Effector memory CD8-positive, alpha-beta T cell (primary cell): ENCODE results near the gene FAM234A.

Source experiments
- ATAC-seq: fragments of 150-1000 bp; cut with Tn5 transposase; replicated peaks from 2 replicates; pipeline ENCODE4 v1.10.0; 2021; ENCODE audit warnings: mild to moderate bottlenecking, moderate library complexity
- DNase-seq, 3 experiments: peaks; one replicate each; pipeline ENCODE4 v3.0.0; 2021
- H3K27ac Mint-ChIP-seq, 2 donors: one replicate each; pipeline ENCODE4 v1.8.0; 2022; ENCODE audit warnings: mild to moderate bottlenecking in 2 of 2, mixed read lengths in 2 of 2, moderate library complexity in 2 of 2
- H3K27me3 Mint-ChIP-seq, 2 donors: one replicate each; pipeline ENCODE4 v1.8.0; 2022; ENCODE audit warnings: mixed read lengths in 2 of 2
- H3K36me3 Mint-ChIP-seq: one replicate; pipeline ENCODE4 v1.8.0; 2022; ENCODE audit warnings: mild to moderate bottlenecking, moderate library complexity, mixed read lengths; ENCODE audit not compliant: insufficient read depth
- H3K4me1 Mint-ChIP-seq, 2 donors: one replicate each; pipeline ENCODE4 v1.8.0; 2022; ENCODE audit warnings: low read depth in 2 of 2, mixed read lengths in 2 of 2
- H3K4me3 Mint-ChIP-seq, 2 donors: one replicate each; pipeline ENCODE4 v1.8.0; 2022; ENCODE audit warnings: mild to moderate bottlenecking in 2 of 2, mixed read lengths in 2 of 2, moderate library complexity in 2 of 2
- H3K9me3 Mint-ChIP-seq, 2 donors: one replicate each; pipeline ENCODE4 v1.8.0; 2022; ENCODE audit warnings: mixed read lengths in 2 of 2

FAM234A gene

DNA sequence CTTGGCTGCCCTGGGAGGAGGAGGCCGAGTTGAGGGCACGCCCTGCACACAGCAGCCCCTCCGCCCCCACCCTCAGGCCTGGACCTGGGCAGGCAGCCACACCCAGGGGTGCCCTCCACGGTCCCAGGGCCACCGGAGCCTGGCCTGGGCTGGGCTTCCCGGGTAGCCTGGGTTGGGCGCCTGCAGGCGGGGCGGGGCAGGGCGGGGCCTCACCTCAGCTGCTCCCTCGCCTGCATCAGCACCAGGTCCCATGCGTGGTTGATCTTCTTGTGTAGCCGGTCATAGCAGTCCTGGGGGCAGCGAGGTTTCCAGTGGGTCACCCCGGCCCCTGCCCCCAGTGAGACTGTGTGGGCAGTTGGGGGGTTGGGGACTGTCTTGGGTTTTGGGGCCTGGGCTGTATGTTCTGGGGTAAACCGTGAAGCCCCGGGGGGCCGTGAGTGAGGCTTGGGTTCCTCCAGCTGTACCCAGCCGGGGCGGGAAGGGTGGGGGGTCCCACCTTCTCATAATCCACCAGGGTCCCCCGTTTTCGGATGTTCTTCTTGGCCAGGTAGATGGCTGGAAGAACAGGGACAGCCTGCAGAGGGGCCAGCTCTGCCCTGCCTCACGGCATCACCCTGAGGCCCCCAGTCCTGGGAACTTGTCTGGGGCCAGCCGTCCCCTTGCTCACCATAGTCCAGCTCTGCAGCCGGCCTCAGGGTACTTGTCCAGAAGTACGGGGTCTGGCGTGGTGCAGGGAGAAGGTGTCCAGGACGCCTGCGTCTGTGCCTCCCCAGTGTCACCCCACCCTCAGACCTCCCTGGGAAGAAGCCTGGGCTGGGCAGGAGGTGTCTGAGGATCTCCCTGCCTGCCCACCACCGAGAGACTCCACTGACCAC is 39.2 kb downstream of the FAM234A start:
- H3K27me3 Mint-ChIP-seq, result peaks cover 6 to 20% of the 10 kb centered on the region in 2 donors
- H3K27ac Mint-ChIP-seq, result no peak overlapping the region
- no peak for ATAC-seq
- no peak for DNase-seq
- H3K4me1 Mint-ChIP-seq, result peaks cover 1 to 3% of the 10 kb centered on the region in 2 donors
- no peaks in the 10 kb centered on the region for H3K36me3 Mint-ChIP-seq
- no peak overlapping the region for H3K4me3 Mint-ChIP-seq
- H3K9me3 Mint-ChIP-seq, result no peaks in the 10 kb centered on the region

DNA sequence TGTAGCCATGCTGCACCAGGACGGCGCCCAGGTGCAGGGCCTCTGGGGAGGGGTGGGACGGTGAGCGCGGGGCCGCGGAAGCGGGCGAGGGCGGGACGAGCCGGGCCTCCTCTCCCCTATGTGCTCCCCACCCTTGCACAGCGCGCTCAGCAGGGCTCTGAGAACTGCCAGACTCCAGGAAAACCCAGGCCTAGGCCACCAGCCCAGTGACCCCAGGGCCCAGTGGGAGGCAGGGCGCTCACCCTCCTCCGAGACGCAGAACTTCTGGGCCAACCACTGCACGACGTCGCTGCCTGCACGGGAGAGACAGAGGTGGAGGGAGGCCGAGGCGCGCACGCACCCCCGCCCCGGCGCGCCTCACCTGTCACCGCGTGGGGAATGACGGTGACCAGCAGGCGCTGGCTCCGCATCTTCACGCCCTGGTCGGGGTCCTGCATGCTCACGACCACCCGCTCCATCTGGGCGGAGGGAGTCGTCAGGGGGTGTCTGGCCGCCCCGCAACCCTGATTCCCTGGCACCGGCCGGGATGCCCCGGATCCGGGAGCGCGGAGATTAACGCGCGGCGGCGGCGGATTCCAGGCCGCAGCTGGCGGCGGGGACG is 40.5 kb downstream of the FAM234A start:
- DNase-seq (no peak), ATAC-seq (peak; percentile 35)
- Mint-ChIP-seq H3K27ac (no peak overlapping the region), H3K4me1 (peaks cover 5 to 7% of the 10 kb centered on the region in 2 donors), H3K4me3 (peak overlapping the region; percentile 45 to 54), H3K27me3 (peaks cover 6 to 29% of the 10 kb centered on the region in 2 donors), H3K9me3 (no peaks in the 10 kb centered on the region), H3K36me3 (no peaks in the 10 kb centered on the region)

GRCh38 chr16:275786-276232 is 41.2 kb downstream of the FAM234A start, which contains the start of gene RGS11:
TSS of gene RGS11 (minus strand) at chr16:275944. CDS start at chr16:275911, 33 bp downstream.
- H3K27ac Mint-ChIP-seq, result no peak within 1 kb of the TSS
- H3K36me3 Mint-ChIP-seq, result no peaks in the 10 kb centered on the region
- ATAC-seq (no peak), DNase-seq (no peak)
- no peaks in the 10 kb centered on the region for H3K9me3 Mint-ChIP-seq
- peaks cover 6 to 29% of the 10 kb centered on the region in 2 donors for H3K27me3 Mint-ChIP-seq
- H3K4me3 Mint-ChIP-seq, result peak within 1 kb of the TSS; percentile 61 to 74
- peaks cover 5 to 7% of the 10 kb centered on the region in 2 donors for H3K4me1 Mint-ChIP-seq

DNA sequence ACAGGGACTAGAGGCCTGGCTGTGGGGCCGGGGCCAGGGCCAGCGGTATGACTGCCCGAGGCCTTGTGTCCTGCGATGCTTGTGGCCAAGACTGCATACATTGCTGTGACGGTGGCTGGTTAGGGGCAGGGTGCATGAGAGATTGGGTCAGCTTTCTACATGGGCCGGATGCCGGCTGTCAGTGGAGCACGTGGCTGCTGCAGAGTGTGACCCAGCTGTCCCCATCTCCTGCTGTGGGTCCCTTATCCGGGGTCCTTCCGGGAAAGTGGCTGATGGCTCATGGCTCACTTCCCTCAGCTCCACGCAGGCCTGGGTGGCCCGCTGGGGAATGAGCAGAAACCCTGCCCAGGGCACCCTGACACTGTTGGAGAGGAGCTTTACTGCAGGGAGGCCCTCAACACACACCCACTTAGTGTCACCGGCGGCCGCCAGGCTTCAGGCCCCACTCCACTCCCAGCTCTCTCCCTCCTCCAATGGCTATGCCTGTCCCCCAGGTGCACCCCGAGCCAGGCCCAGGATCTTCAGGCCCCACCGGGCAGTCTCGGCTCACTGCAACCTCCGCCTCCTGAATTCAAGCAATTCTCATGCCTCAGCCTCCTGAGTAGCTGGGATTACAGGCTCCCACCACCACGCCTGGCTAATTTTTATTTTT is 41.9 kb downstream of the FAM234A start:
- ATAC-seq, result no peak
- Mint-ChIP-seq H3K4me1 (peaks cover 7% of the 10 kb centered on the region in 2 donors), H3K4me3 (peak overlapping the region; percentile 61 to 74), H3K9me3 (no peaks in the 10 kb centered on the region), H3K27me3 (peaks cover 6 to 34% of the 10 kb centered on the region in 2 donors), H3K27ac (no peak overlapping the region), H3K36me3 (no peaks in the 10 kb centered on the region)
- no peak for DNase-seq

- ATAC-seq (peak; percentile 74), DNase-seq (peak; percentile 11 to 29 (median 19))
- peaks cover 6 to 40% of the 10 kb centered on the region in 2 donors for H3K27me3 Mint-ChIP-seq
- peaks cover 7% of the 10 kb centered on the region in 2 donors for H3K4me1 Mint-ChIP-seq
- H3K4me3 Mint-ChIP-seq, result no peak overlapping the region
- no peaks in the 10 kb centered on the region for H3K9me3 Mint-ChIP-seq
- H3K27ac Mint-ChIP-seq, result no peak overlapping the region
- H3K36me3 Mint-ChIP-seq, result peaks cover 5% of the 10 kb centered on the region
Measured at GRCh38 chr16:278863-279366, 44.3 kb downstream of the FAM234A start.

GRCh38 chr16:279531-279930 is 44.9 kb downstream of the FAM234A start:
- Mint-ChIP-seq H3K27ac (no peak overlapping the region), H3K9me3 (no peaks in the 10 kb centered on the region), H3K36me3 (peaks cover 5% of the 10 kb centered on the region), H3K4me3 (no peak overlapping the region), H3K4me1 (peaks cover 7% of the 10 kb centered on the region in 2 donors), H3K27me3 (peaks cover 6 to 40% of the 10 kb centered on the region in 2 donors)
- ATAC-seq, result no peak
- no peak for DNase-seq

- ATAC-seq (no peak), DNase-seq (no peak)
- Mint-ChIP-seq H3K27me3 (peaks cover 6 to 40% of the 10 kb centered on the region in 2 donors), H3K4me1 (peaks cover 7% of the 10 kb centered on the region in 2 donors), H3K9me3 (no peaks in the 10 kb centered on the region), H3K36me3 (peaks cover 5% of the 10 kb centered on the region), H3K4me3 (no peak overlapping the region), H3K27ac (no peak overlapping the region)
Measured at GRCh38 chr16:280005-280460, 45.4 kb downstream of the FAM234A start.

GRCh38 chr16:280552-280951 is 45.9 kb downstream of the FAM234A start, which contains the start of gene ARHGDIG:
TSS of gene ARHGDIG (plus strand) at chr16:280591. CDS start at chr16:280681, 90 bp downstream.
- peaks cover 6 to 40% of the 10 kb centered on the region in 2 donors for H3K27me3 Mint-ChIP-seq
- peaks cover 5% of the 10 kb centered on the region for H3K36me3 Mint-ChIP-seq
- peaks cover 7% of the 10 kb centered on the region in 2 donors for H3K4me1 Mint-ChIP-seq
- ATAC-seq (peak; percentile 30), DNase-seq (no peak)
- H3K27ac Mint-ChIP-seq, result no peak within 1 kb of the TSS
- H3K9me3 Mint-ChIP-seq, result no peaks in the 10 kb centered on the region
- no peak within 1 kb of the TSS for H3K4me3 Mint-ChIP-seq

DNA sequence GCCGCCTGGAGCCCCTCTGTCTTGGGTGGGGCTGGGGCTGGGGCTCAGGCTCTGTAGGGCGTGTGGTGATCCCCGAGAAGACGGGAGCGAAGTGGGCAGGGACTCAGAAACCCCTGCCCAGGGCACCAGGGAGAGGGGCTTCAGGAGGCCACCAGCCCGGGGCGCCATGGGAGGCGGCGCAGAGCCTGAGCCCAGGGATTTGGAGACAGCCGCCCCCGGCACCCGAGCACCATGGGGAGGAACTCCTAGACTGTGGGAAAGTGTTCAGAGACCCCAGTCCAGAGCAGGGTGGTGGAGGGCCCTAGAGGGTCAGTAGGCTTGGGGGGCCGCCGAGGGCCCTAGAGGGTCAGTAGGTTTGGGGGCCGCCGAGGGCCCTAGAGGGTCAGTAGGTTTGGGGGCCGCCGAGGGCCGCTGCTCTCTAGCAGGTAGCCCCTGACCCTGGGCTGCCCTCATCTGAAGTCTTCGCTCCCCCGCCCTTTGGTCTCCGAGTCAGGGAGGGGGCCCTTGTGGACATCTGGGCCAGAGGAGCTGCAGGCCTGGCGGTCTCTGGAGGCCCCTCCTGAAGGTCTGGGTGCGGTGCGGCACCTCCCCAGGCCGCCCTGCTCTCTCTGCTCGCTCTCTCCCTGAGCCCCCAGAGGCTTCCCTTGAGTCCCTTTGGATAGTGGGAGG is 46.5 kb downstream of the FAM234A start:
- no peak for ATAC-seq
- Mint-ChIP-seq H3K9me3 (no peaks in the 10 kb centered on the region), H3K36me3 (peaks cover 5% of the 10 kb centered on the region)

DNA sequence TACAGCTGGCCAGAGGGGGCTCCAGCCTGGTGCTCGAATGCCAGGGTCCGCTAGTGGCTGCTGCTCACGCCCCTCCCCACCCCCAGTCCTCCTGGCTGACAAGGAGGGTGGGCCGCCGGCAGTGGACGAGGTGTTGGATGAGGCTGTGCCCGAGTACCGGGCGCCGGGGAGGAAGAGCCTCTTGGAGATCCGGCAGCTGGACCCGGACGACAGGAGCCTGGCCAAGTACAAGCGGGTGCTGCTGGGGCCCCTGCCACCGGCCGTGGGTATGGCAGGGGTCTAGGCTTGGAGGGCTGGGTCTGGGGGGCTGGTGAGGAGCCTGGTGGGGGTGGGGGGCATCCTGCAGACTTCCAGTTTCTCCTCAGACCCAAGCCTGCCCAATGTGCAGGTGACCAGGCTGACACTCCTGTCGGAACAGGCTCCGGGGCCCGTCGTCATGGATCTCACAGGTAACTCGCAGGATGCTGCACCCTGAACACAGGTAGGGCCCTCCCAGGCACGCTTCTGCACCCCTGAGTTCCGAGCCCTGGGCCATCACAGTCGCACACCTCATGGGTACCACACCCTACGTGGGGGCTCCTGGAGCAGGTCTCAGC is 47.1 kb downstream of the FAM234A start:
- Mint-ChIP-seq H3K4me3 (peak overlapping the region in 1 of 2 donors; percentile 29), H3K36me3 (peaks cover 8% of the 10 kb centered on the region), H3K27me3 (peaks cover 0 to 33% of the 10 kb centered on the region in 2 donors), H3K9me3 (no peaks in the 10 kb centered on the region), H3K27ac (no peak overlapping the region), H3K4me1 (peaks cover 5 to 7% of the 10 kb centered on the region in 2 donors)
- no peak for DNase-seq
- ATAC-seq, result no peak

More for the DNA sequence above, 46.5 kb downstream of the FAM234A start:
- Mint-ChIP-seq H3K4me1 (peaks cover 7% of the 10 kb centered on the region in 2 donors), H3K4me3 (peak overlapping the region in 1 of 2 donors; percentile 29), H3K27me3 (peaks cover 4 to 40% of the 10 kb centered on the region in 2 donors), H3K27ac (no peak overlapping the region)
- no peak for DNase-seq

- Mint-ChIP-seq H3K4me3 (no peak overlapping the region), H3K27me3 (peaks cover 0 to 26% of the 10 kb centered on the region in 2 donors), H3K9me3 (no peaks in the 10 kb centered on the region), H3K27ac (no peak overlapping the region), H3K4me1 (peaks cover 5 to 7% of the 10 kb centered on the region in 2 donors), H3K36me3 (peaks cover 9% of the 10 kb centered on the region)
- DNase-seq (no peak), ATAC-seq (no peak)
Measured at GRCh38 chr16:282491-282890, 47.9 kb downstream of the FAM234A start.

DNA sequence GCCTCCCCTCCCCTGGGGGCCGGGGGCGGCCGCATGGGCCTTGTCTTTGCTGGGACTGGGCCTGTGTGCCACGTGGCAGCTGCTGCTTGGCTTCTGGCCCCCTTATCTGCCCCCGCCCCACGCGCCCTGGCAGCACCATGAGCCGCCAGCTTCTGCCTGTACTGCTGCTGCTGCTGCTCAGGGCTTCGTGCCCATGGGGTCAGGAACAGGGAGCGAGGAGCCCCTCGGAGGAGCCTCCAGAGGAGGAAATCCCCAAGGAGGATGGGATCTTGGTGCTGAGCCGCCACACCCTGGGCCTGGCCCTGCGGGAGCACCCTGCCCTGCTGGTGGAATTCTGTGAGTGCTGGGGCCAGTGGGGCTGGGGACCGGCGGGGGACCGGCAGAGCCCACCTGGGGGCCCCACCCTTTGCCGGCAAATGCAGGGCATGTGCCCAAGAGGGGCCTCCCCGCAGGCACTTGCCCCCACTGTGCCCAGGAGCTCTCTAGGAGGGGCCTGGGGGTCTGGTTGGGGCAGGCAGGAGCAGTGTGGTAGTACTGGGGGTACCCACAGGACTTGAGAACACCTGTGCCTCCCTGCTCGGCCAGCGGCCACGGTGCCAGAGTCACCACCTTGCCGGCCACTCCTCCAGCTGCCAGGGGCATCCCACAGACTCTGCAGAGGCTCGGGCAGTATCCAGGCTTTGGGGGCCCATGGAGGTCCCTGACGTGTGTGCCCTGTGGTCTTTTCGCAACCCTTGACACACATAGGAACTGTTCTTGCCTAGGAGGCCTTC is 48.6 kb downstream of the FAM234A start, which contains the start of gene PDIA2:
Gene PDIA2 (plus strand): TSS at position 132 of the 773 bp plus-strand sequence. CDS start 6 bp downstream, at position 138.
- Mint-ChIP-seq H3K27ac (no peak within 1 kb of the TSS), H3K27me3 (peaks cover 0 to 26% of the 10 kb centered on the region in 2 donors), H3K4me1 (peaks cover 5 to 7% of the 10 kb centered on the region in 2 donors), H3K36me3 (peaks cover 13% of the 10 kb centered on the region), H3K4me3 (no peak within 1 kb of the TSS), H3K9me3 (no peaks in the 10 kb centered on the region)
- no peak for DNase-seq
- no peak for ATAC-seq
